Upper lobe of right lung (tissue), 1 donor: ENCODE measurements around the gene CREB3L1. TPM values are rescaled to one million over a fixed set of nuclear protein-coding genes. Genes with fewer than 3 reads are reported as not detected.

Source experiments
- ATAC-seq: fragments of 200-7000 bp; cut with Tn5 transposase; one replicate; pipeline ENCODE4 v1.9.1; 2020; ENCODE audit warnings: mild to moderate bottlenecking, moderate library complexity
- DNase-seq: peaks from one replicate; pipeline ENCODE4 v3.0.0-alpha.2; 2020
- H3K27ac ChIP-seq: fragments of 200-600 bp; one replicate; pipeline ENCODE4 v1.8.0; 2022
- H3K27me3 ChIP-seq: fragments of 200-600 bp; one replicate; pipeline ENCODE4 v1.8.0; 2022; ENCODE audit warnings: mild to moderate bottlenecking
- H3K36me3 ChIP-seq: fragments of 200-600 bp; one replicate; pipeline ENCODE4 v1.8.0; 2022
- H3K4me1 ChIP-seq: fragments of 200-600 bp; one replicate; pipeline ENCODE4 v1.8.0; 2022
- H3K4me3 ChIP-seq: fragments of 200-600 bp; one replicate; pipeline ENCODE4 v1.8.0; 2022; ENCODE audit warnings: mild to moderate bottlenecking
- H3K9me3 ChIP-seq: fragments of 200-600 bp; one replicate; pipeline ENCODE4 v1.8.0; 2022
- intact Hi-C: fragments of 100-400 bp; cut with DNase I; formaldehyde crosslinking; loops from one replicate; pipeline ENCODE4 v1.11.0; 2022
- total RNA-seq: library from RNA; stranded (reverse); fragmentation: NEBNext Ultra II Directional; extraction: Animal tissue kit (Norgen Biotek cat#: 25700); gene quantifications from one replicate; pipeline ENCODE4 v1.2.1, GENCODE V29; 2021
- TF ChIP-seq, protein P1 (sequence below): fragments of 200-600 bp; IDR thresholded peaks from one replicate; pipeline ENCODE4 v1.8.0; 2022; ENCODE audit warnings: antibody characterized with exemption
- donor health status: DM: no; HTN: yes; CAD: no; lungs with severe emphysema.

The CREB3L1 gene
- total RNA-seq, 1 donor from 2014 or later, result 47.4 TPM

DNA sequence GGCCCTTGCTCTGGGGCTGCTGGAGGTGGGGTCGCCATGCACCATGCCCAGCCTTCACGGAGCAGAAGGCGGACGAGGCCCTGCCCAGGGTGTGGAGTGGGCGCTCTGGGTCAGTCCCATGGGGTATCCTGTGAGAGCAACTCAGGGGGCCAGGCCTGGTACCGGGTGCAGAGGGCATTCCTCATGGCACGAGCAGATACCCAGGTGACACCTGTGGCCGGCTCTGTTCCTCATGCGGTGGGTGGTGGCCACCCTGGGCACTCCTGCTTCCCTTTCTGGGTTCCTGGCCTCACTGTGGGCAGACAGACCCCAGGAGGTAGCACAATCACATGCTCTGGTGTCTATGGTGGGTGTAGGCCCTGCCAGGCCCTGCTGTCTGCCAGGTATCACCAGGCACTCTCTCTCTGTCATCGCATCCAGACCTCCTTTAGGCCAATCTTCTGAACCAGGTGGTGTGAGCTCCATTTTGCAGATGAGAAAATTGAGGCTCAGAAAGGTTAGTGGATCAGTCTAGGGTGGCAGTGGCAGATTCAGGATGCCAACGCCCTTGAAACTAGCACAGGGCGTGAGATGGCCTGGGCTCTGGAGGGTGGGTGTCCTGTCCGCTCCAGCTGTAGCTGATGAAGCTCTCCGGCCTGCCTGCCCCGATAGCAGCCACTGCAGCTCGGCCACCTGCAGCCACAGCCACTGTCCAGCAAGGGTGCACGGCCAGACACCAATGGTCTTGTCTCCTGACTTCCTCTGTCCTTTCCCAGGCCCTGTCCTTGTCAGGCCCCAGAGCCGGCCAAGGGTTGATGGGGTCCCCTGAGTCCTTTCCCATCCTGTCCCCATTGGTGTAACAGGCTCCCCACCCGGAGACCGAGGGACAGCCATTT lies 84.9 kb downstream of the CREB3L1 start:
- intact Hi-C loops, result no loop called here
- H3K4me3 ChIP-seq, result peak overlapping the region; percentile 36
- ATAC-seq, result no peak

DNA sequence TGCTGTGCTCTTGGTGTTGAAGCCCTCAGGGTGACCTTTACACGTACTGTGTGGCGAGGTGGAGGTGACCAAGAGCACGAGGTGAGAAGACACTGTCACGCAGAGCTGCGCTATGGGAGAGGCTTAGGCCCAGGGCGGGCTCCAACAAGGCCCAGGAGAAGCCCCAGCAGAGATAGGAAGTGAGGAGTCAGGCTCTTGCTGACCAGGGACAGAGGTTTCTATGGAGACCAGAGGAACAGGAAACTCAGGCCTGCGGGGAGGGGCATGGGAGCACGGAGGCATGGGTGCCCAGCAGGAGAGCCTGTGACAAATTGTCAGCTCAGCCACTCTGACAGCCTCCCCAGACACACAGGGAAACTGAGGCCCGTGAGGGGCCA lies 85.6 kb downstream of the CREB3L1 start:
- Histone ChIP-seq H3K4me3 (no peak overlapping the region), H3K36me3 (peaks cover 1% of the 10 kb centered on the region), H3K27ac (peak overlapping the region; percentile 86), H3K27me3 (no peaks in the 10 kb centered on the region), H3K9me3 (no peaks in the 10 kb centered on the region), H3K4me1 (peaks cover 46% of the 10 kb centered on the region)
- ATAC-seq (peak; percentile 79), DNase-seq (peak; percentile 81)
- intact Hi-C loops, result no loop called here
- TF ChIP-seq, protein P1, sequence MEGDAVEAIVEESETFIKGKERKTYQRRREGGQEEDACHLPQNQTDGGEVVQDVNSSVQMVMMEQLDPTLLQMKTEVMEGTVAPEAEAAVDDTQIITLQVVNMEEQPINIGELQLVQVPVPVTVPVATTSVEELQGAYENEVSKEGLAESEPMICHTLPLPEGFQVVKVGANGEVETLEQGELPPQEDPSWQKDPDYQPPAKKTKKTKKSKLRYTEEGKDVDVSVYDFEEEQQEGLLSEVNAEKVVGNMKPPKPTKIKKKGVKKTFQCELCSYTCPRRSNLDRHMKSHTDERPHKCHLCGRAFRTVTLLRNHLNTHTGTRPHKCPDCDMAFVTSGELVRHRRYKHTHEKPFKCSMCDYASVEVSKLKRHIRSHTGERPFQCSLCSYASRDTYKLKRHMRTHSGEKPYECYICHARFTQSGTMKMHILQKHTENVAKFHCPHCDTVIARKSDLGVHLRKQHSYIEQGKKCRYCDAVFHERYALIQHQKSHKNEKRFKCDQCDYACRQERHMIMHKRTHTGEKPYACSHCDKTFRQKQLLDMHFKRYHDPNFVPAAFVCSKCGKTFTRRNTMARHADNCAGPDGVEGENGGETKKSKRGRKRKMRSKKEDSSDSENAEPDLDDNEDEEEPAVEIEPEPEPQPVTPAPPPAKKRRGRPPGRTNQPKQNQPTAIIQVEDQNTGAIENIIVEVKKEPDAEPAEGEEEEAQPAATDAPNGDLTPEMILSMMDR, result no peak

More for the DNA sequence above, 84.9 kb downstream of the CREB3L1 start:
- H3K4me1 ChIP-seq, result peaks cover 46% of the 10 kb centered on the region
- DNase-seq, result no peak
- H3K27ac ChIP-seq, result peak overlapping the region; percentile 86
- TF ChIP-seq, protein P1, result no peak
- no peaks in the 10 kb centered on the region for H3K27me3 ChIP-seq
- H3K9me3 ChIP-seq, result no peaks in the 10 kb centered on the region
- no peaks in the 10 kb centered on the region for H3K36me3 ChIP-seq

DNA sequence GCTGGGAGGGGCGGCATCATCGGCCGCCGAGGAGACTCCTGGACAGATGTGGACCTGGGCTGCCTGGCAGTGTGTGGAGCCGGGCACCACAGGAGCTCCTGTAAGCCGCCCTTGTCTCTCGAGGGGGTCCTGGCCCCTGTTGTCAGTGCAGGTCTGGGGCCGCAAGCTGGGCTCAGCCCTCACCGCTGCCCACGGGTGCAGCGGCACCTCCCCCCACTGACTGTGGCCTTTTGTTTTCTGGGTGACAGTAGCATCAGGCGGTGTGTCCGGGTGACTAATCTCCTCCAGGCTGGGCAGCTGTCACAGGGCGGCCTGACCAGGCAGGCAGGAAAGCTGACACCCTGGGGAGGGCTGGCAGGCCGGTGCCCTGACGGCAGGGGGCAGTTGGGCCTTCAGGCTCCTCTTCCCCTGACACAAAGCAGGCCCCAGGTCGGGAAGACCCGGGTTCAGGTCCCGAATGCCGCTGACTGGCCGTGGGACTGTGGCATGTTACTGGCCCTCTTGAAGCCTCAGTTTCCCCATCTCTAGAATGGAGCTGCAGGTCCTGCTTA lies 86.1 kb downstream of the CREB3L1 start:
- intact Hi-C loops, result no loop called here
- DNase-seq, result no peak
- H3K4me1 ChIP-seq, result peaks cover 46% of the 10 kb centered on the region
- H3K4me3 ChIP-seq, result no peak overlapping the region
- no peaks in the 10 kb centered on the region for H3K27me3 ChIP-seq
- H3K27ac ChIP-seq, result peak overlapping the region; percentile 86
- peak; percentile 31 for ATAC-seq
- TF ChIP-seq, protein P1, result no peak
- H3K36me3 ChIP-seq, result peaks cover 6% of the 10 kb centered on the region
- H3K9me3 ChIP-seq, result no peaks in the 10 kb centered on the region

DNA sequence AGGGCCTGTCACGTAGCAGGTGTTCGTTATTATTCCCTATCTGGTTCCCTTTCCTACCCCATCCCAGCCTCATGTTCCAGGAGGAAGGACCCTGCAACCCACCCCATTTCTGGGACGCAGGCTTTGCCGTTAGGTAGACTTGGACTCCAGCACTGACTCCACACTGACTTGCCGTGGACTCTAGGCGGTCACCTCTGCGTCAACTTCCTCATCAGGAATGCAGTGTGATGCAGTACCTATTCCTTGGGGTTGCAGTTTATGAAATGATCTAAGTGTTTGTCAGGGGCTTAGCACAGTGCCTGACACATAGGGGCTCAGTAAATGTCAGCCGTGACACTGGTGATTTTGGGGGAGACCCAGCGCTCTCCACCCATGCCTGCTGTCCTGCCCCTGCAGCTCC lies 86.6 kb downstream of the CREB3L1 start:
- Histone ChIP-seq H3K27me3 (no peaks in the 10 kb centered on the region), H3K4me1 (peaks cover 46% of the 10 kb centered on the region), H3K9me3 (no peaks in the 10 kb centered on the region), H3K27ac (peak overlapping the region; percentile 86), H3K4me3 (no peak overlapping the region), H3K36me3 (peaks cover 9% of the 10 kb centered on the region)
- intact Hi-C loops, result no loop called here
- ATAC-seq (no peak), DNase-seq (no peak)
- TF ChIP-seq, protein P1, result no peak

DNA sequence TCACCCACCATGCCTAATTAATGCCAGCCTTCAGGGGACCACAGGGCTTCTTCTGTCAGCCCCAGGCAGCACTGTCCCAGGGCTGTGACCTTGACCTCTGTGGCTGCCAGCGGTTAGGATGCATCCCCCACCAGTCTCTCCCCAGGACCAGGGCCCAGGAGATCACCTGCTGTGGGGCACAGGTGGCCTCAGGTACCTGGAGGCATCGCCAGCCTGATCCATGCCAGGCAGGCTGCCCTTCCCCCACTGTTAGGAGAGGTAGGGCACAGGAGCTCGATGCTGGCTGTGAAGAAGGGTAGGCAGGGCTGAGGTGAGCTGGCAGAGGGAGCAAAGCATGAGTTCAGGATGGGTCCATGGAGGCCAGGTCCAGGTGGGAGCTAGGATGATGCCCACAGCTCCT lies 87.3 kb downstream of the CREB3L1 start:
- peaks cover 46% of the 10 kb centered on the region for H3K4me1 ChIP-seq
- intact Hi-C loops, result no loop called here
- no peak overlapping the region for H3K27ac ChIP-seq
- ATAC-seq (no peak), DNase-seq (no peak)
- H3K4me3 ChIP-seq, result no peak overlapping the region
- H3K27me3 ChIP-seq, result no peaks in the 10 kb centered on the region
- no peaks in the 10 kb centered on the region for H3K9me3 ChIP-seq
- TF ChIP-seq, protein P1, result no peak
- H3K36me3 ChIP-seq, result peaks cover 9% of the 10 kb centered on the region
